SK-N-SH (cell line): Measurements from ENCODE around the gene ZMIZ2. TPM values are rescaled to one million over a fixed set of nuclear protein-coding genes. Genes with fewer than 3 reads are reported as not detected.

Experiments used
- CTCF ChIA-PET: fragments of 300-600, 350-600 bp; formaldehyde crosslinking; extraction: SDS; loops from one replicate; lab custom pipeline; 2021; lab: Yijun Ruan, JAX
- POLR2A ChIA-PET: fragments of 350-600 bp; sonication (Branson Sonifier 250); formaldehyde crosslinking; extraction: SDS; loops from one replicate; lab custom pipeline; 2020; ENCODE audit warnings: antibody characterized with exemption, inconsistent platforms; lab: Yijun Ruan, JAX
- DNase-seq: peaks from one replicate; pipeline ENCODE4 v3.0.0; 2012
- H2AFZ ChIP-seq: fragments of 200-600 bp; sonication (generic); 2 replicates; pipeline ENCODE4 v1.8.1; 2016; ENCODE audit warnings: antibody characterized with exemption, mild to moderate bottlenecking, low read depth
- H3F3A ChIP-seq: fragments of 200-600 bp; sonication (generic); replicated peaks from 2 replicates; pipeline ENCODE3; 2016; ENCODE audit warnings: antibody characterized with exemption, mild to moderate bottlenecking; ENCODE audit not compliant: insufficient read depth
- H3K27ac ChIP-seq, 2 experiments: fragments of 200-500 bp in 1 of 2; fragments of 200-600 bp in 1 of 2; sonication (Bioruptor generic) in 1 of 2; sonication (generic), shearing (Covaris generic) in 1 of 2; 2 replicates each; pipeline versions ENCODE4 v1.5.1 to v1.6.1; 2014 to 2016; ENCODE audit warnings: low read depth in 2 of 2, inconsistent platforms in 1 of 2, low read length in 1 of 2, mild to moderate bottlenecking in 1 of 2, mixed read lengths in 1 of 2
- H3K27me3 ChIP-seq: fragments of 200-600 bp; sonication (generic), shearing (Covaris generic); 2 replicates; pipeline ENCODE4 v1.6.1; 2016; ENCODE audit warnings: mixed run types; ENCODE audit not compliant: insufficient read depth
- H3K36me3 ChIP-seq, 2 experiments: fragments of 200-500 bp in 1 of 2; fragments of 200-600 bp in 1 of 2; sonication (Bioruptor generic) in 1 of 2; sonication (generic) in 1 of 2; replicated peaks in 1 of 2; 2 replicates each; pipeline versions ENCODE3 to v1.5.1; 2014 to 2016; ENCODE audit warnings: low read length in 1 of 2, mild to moderate bottlenecking in 1 of 2; ENCODE audit not compliant: insufficient read depth in 2 of 2, control insufficient read depth in 1 of 2
- H3K4me1 ChIP-seq, 2 experiments: fragments of 200-500 bp in 1 of 2; fragments of 200-600 bp in 1 of 2; sonication (Bioruptor generic) in 1 of 2; sonication (generic), shearing (Covaris generic) in 1 of 2; 2 replicates each; pipeline versions ENCODE4 v1.5.1 to v1.6.1; 2014 to 2016; ENCODE audit warnings: low read depth in 1 of 2, low read length in 1 of 2, mixed run types in 1 of 2; ENCODE audit not compliant: insufficient read depth in 2 of 2, control insufficient read depth in 1 of 2
- H3K4me2 ChIP-seq: fragments of 200-600 bp; sonication (generic), shearing (Covaris generic); 2 replicates; pipeline ENCODE4 v1.6.1; 2017; ENCODE audit warnings: mixed run types
- H3K4me3 ChIP-seq, 2 experiments: fragments of 200-500 bp in 1 of 2; fragments of 200-600 bp in 1 of 2; sonication (Bioruptor generic) in 1 of 2; sonication (generic), shearing (Covaris generic) in 1 of 2; 2 replicates each; pipeline versions ENCODE4 v1.5.1 to v1.8.1; 2014 to 2016; ENCODE audit warnings: low read depth in 2 of 2, inconsistent platforms in 1 of 2, low read length in 1 of 2, mild to moderate bottlenecking in 1 of 2, mixed read lengths in 1 of 2, moderate library complexity in 1 of 2
- H3K79me2 ChIP-seq: fragments of 200-600 bp; sonication (generic); 2 replicates; pipeline ENCODE4 v1.8.1; 2017; ENCODE audit warnings: mild to moderate bottlenecking; ENCODE audit not compliant: insufficient read depth
- H3K9ac ChIP-seq: fragments of 200-600 bp; sonication (generic); 2 replicates; pipeline ENCODE4 v1.6.1; 2017; ENCODE audit warnings: mixed run types
- H3K9me2 ChIP-seq: fragments of 200-600 bp; sonication (generic); 2 replicates; pipeline ENCODE4 v1.6.1; 2017; ENCODE audit warnings: mixed run types
- H3K9me3 ChIP-seq: fragments of 200-600 bp; sonication (generic); 2 replicates; pipeline ENCODE4 v1.6.1; 2017; ENCODE audit warnings: mixed run types, mild to moderate bottlenecking, moderate library complexity
- H4K20me1 ChIP-seq: fragments of 200-600 bp; sonication (generic); 2 replicates; pipeline ENCODE4 v1.6.1; 2017; ENCODE audit warnings: mild to moderate bottlenecking, mixed run types; ENCODE audit not compliant: insufficient read depth
- CHD2 ChIP-seq: fragments of 150-350 bp; IDR thresholded peaks from 2 replicates; pipeline ENCODE4 v1.6.1; 2018; ENCODE audit warnings: low read length; ENCODE audit not compliant: partially characterized antibody
- ELF1 ChIP-seq: IDR thresholded peaks from 2 replicates; pipeline ENCODE4 v1.4.0; 2012
- EZH2phosphoT487 ChIP-seq: fragments of 200-600 bp; sonication (generic); IDR thresholded peaks from 2 replicates; pipeline ENCODE4 v1.6.1; 2017; ENCODE audit warnings: low read depth, mixed run types, mild to moderate bottlenecking, antibody characterized with exemption, moderate library complexity, borderline replicate concordance
- FOSL2 ChIP-seq: IDR thresholded peaks from 2 replicates; pipeline ENCODE4 v1.4.0; 2012; ENCODE audit warnings: low read depth, mild to moderate bottlenecking, moderate library complexity, borderline replicate concordance
- FOXJ3 ChIP-seq: sonication (generic); formaldehyde crosslinking; IDR thresholded peaks from 2 replicates; pipeline ENCODE4 v1.5.1; 2020; ENCODE audit warnings: mild to moderate bottlenecking, missing genetic modification reagents
- FOXM1 ChIP-seq: IDR thresholded peaks from 2 replicates; pipeline ENCODE4 v1.4.0; 2012; ENCODE audit warnings: low read depth, mild to moderate bottlenecking
- NFIC ChIP-seq: IDR thresholded peaks from 2 replicates; pipeline ENCODE4 v1.4.0; 2012; ENCODE audit warnings: borderline replicate concordance
- POLR2AphosphoS5 ChIP-seq: IDR thresholded peaks from 2 replicates; pipeline ENCODE4 v1.6.1; 2012; ENCODE audit warnings: low read depth, low read length
- RCOR1 ChIP-seq: fragments of 150-350 bp; IDR thresholded peaks from 2 replicates; pipeline ENCODE4 v1.6.1; 2017; ENCODE audit warnings: antibody characterized with exemption, low read length
- TCF12 ChIP-seq: IDR thresholded peaks from 2 replicates; pipeline ENCODE4 v1.4.0; 2012
- WGBS: methylation state at CpG from one replicate; pipeline ENCODE4 v1.1.6; 2017; ENCODE audit warnings: low lambda C conversion rate; 5-methylcytosine and 5-hydroxymethylcytosine counted together
- polyA plus RNA-seq, 3 experiments: library from polyadenylated mRNA; depleted of rRNA; stranded (reverse); fragments of >200 nt; gene quantifications; 2 replicates each; pipeline ENCODE4 v1.2.3, GENCODE V29; 2012
- TF ChIP-seq, protein P1 (sequence below): fragments of 150-350 bp; IDR thresholded peaks from 2 replicates; pipeline ENCODE4 v1.6.1; 2017; ENCODE audit warnings: antibody characterized with exemption, low read length, low read depth, borderline replicate concordance
- TF ChIP-seq, protein P2 (sequence below): fragments of 150-350 bp; IDR thresholded peaks from 2 replicates; pipeline ENCODE4 v1.6.1; 2016; ENCODE audit warnings: mild to moderate bottlenecking, low read depth, low read length
- TF ChIP-seq, protein P3 (sequence below): IDR thresholded peaks from 2 replicates; pipeline ENCODE4 v1.6.1; 2012; ENCODE audit warnings: mild to moderate bottlenecking, low read depth, low read length, moderate library complexity
- TF ChIP-seq, protein P4 (sequence below): IDR thresholded peaks from 2 replicates; pipeline ENCODE4 v1.4.0; 2012; ENCODE audit warnings: low read depth
- TF ChIP-seq, protein P5 (sequence below): fragments of 200-600 bp; sonication (generic); IDR thresholded peaks from 2 replicates; pipeline ENCODE4 v1.6.1; 2017; ENCODE audit warnings: antibody characterized with exemption, mild to moderate bottlenecking, moderate library complexity

The ZMIZ2 gene
- polyA plus RNA-seq, 1 of the 3 experiments (the other 2 are of a cell fraction) = 18.1 TPM

DNA sequence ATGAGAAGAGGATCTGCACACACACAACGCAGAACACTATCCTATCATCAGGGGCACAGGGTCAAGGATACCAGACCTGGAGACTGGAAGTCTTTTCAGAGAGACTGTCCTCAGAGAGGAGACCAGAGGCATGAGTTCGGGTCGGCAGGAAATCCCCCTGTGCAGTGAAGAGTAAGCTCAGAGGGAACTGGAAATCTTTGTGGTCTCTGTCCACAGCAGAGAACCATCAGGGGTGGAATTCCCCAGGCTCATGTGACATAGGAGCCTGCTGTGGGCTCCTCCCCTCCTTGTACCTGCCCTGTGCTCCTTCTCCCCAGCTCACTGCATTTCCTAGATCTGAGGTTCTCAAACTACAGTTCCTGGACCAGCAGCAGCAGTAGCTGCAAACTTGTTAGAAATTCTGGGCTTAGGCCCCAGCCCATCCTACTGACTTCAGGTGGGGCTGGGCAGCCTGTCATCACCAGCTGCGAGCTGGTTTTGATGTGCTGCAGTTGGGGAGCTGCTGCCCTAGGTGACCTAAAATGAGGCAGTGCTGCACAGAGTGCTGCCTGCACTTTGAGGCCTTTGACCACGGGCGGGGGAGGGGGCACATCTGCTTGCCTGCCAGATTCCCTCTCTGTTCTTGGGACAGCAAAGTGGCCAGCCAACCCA is 2.4 kb downstream of the ZMIZ2 start (continued):
- TF ChIP-seq, protein P1, sequence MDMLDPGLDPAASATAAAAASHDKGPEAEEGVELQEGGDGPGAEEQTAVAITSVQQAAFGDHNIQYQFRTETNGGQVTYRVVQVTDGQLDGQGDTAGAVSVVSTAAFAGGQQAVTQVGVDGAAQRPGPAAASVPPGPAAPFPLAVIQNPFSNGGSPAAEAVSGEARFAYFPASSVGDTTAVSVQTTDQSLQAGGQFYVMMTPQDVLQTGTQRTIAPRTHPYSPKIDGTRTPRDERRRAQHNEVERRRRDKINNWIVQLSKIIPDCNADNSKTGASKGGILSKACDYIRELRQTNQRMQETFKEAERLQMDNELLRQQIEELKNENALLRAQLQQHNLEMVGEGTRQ = no peak
- TF ChIP-seq TCF12 = no peak
- no peak for TF ChIP-seq RCOR1
- TF ChIP-seq, protein P2, sequence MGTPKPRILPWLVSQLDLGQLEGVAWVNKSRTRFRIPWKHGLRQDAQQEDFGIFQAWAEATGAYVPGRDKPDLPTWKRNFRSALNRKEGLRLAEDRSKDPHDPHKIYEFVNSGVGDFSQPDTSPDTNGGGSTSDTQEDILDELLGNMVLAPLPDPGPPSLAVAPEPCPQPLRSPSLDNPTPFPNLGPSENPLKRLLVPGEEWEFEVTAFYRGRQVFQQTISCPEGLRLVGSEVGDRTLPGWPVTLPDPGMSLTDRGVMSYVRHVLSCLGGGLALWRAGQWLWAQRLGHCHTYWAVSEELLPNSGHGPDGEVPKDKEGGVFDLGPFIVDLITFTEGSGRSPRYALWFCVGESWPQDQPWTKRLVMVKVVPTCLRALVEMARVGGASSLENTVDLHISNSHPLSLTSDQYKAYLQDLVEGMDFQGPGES = no peak
- TF ChIP-seq FOXJ3 (CRISPR knock-in tag) = no peak
- no peak for TF ChIP-seq EZH2phosphoT487
- no peak for TF ChIP-seq CHD2

DNA sequence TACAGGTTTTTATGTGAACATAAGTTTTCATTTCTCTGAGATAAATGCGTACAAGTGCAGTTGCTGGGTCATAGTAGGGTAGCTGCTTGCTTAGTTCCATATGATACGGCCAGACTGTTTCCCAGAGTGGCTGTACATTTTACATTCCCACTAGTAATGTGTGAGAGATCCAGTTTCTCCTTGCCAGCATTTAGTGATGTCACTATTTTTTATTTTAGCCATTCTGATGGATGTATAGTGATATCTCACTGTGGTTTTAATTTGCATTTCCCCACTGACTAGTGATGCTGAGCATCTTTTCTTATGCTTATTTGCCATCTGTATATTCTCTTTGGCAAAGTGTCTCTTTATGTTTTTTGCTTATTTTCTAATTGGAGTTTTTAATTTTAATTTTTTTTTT is 4.2 kb downstream of the ZMIZ2 start:
- H3K79me2 ChIP-seq = peaks cover 69% of the 10 kb centered on the region
- CTCF ChIA-PET = no interaction called here

DNA sequence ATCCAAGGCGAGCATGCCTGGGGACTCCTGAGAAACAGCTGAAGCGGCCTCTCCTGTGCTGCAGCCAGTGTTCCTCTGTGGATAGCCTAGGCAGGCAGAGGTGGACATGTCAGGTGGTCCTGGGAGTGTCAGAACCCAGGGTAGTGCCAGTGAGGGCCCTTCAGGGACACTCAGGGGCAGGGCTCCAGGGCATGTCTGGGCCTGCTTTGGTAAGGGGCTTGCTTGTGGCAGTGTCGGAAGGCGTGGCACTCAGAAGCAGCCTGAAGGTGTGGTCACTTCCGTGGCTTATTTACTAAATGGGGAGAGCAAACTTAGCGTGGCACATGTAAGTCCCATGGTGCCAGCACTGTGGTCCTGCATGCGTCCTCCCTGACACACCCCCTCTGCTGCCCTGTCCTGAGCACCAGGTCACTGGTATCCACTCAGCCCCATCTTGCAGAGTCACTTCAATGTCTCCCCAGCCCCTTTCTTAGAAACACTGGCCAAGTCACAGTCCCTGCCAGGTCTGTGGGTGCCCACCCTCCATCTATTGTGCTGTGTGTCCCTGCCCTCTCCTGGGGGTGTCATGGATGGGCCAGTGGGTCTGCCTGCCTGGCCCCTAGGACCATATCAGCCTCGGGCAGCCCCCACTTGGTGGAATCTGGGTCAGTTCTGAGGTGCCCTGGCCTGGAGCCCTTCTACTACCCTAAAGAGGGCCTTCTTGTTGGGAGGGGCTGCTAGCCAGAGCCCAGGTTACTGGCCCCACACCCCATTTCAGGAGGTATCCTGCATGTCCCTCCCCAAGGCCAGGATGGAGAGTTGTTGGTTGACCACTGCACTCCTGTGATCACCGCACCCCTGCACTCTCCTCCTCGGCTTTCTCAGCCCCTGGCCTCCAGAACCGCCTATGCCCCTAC is 6.4 kb downstream of the ZMIZ2 start:
- no peaks in the 10 kb centered on the region for H3K9me2 ChIP-seq
- H3K4me3 ChIP-seq = no peak overlapping the region
- no peak overlapping the region for H2AFZ ChIP-seq
- peak overlapping the region in 1 of 2 experiments; percentile 24; a peak in 1 of 4 replicates for H3K27ac ChIP-seq
- no peak overlapping the region for H3K9ac ChIP-seq
- 97% methylated on average over 10 of the region's 11 CpGs for WGBS
- no peaks in the 10 kb centered on the region for H3F3A ChIP-seq
- H4K20me1 ChIP-seq = peaks cover 32% of the 10 kb centered on the region
- no peak for DNase-seq
- POLR2A ChIA-PET = no interaction called here
- H3K9me3 ChIP-seq = no peaks in the 10 kb centered on the region
- peaks cover 0 to 38% of the 10 kb centered on the region in 2 experiments; a peak in 2 of 4 replicates for H3K4me1 ChIP-seq
- peaks cover 57% of the 10 kb centered on the region for H3K79me2 ChIP-seq
- CTCF ChIA-PET = interaction anchor here (1.1 kb wide), 1 partner anchor 382 kb away, joined by 3 read pairs; no protein-coding TSS in a partner anchor
- no peaks in the 10 kb centered on the region for H3K27me3 ChIP-seq
- no peak overlapping the region for H3K4me2 ChIP-seq
- peaks cover 29 to 30% of the 10 kb centered on the region in 2 experiments for H3K36me3 ChIP-seq
- TF ChIP-seq FOXM1 = no peak
- no peak for TF ChIP-seq NFIC
- no peak for TF ChIP-seq POLR2AphosphoS5
- TF ChIP-seq, protein P3, sequence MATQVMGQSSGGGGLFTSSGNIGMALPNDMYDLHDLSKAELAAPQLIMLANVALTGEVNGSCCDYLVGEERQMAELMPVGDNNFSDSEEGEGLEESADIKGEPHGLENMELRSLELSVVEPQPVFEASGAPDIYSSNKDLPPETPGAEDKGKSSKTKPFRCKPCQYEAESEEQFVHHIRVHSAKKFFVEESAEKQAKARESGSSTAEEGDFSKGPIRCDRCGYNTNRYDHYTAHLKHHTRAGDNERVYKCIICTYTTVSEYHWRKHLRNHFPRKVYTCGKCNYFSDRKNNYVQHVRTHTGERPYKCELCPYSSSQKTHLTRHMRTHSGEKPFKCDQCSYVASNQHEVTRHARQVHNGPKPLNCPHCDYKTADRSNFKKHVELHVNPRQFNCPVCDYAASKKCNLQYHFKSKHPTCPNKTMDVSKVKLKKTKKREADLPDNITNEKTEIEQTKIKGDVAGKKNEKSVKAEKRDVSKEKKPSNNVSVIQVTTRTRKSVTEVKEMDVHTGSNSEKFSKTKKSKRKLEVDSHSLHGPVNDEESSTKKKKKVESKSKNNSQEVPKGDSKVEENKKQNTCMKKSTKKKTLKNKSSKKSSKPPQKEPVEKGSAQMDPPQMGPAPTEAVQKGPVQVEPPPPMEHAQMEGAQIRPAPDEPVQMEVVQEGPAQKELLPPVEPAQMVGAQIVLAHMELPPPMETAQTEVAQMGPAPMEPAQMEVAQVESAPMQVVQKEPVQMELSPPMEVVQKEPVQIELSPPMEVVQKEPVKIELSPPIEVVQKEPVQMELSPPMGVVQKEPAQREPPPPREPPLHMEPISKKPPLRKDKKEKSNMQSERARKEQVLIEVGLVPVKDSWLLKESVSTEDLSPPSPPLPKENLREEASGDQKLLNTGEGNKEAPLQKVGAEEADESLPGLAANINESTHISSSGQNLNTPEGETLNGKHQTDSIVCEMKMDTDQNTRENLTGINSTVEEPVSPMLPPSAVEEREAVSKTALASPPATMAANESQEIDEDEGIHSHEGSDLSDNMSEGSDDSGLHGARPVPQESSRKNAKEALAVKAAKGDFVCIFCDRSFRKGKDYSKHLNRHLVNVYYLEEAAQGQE = no peak
- TF ChIP-seq, protein P4, sequence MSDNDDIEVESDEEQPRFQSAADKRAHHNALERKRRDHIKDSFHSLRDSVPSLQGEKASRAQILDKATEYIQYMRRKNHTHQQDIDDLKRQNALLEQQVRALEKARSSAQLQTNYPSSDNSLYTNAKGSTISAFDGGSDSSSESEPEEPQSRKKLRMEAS = no peak
- no peak for TF ChIP-seq CHD2
- TF ChIP-seq, protein P5, sequence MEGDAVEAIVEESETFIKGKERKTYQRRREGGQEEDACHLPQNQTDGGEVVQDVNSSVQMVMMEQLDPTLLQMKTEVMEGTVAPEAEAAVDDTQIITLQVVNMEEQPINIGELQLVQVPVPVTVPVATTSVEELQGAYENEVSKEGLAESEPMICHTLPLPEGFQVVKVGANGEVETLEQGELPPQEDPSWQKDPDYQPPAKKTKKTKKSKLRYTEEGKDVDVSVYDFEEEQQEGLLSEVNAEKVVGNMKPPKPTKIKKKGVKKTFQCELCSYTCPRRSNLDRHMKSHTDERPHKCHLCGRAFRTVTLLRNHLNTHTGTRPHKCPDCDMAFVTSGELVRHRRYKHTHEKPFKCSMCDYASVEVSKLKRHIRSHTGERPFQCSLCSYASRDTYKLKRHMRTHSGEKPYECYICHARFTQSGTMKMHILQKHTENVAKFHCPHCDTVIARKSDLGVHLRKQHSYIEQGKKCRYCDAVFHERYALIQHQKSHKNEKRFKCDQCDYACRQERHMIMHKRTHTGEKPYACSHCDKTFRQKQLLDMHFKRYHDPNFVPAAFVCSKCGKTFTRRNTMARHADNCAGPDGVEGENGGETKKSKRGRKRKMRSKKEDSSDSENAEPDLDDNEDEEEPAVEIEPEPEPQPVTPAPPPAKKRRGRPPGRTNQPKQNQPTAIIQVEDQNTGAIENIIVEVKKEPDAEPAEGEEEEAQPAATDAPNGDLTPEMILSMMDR = no peak
- no peak for TF ChIP-seq ELF1
- no peak for TF ChIP-seq RCOR1

More for the DNA sequence above, 4.2 kb downstream of the ZMIZ2 start:
- Histone ChIP-seq H3K4me2 (no peak overlapping the region), H3K36me3 (peaks cover 14 to 18% of the 10 kb centered on the region in 2 experiments), H3K9me2 (no peaks in the 10 kb centered on the region), H3F3A (no peaks in the 10 kb centered on the region), H4K20me1 (peaks cover 43% of the 10 kb centered on the region), H3K9me3 (no peaks in the 10 kb centered on the region), H2AFZ (no peak overlapping the region), H3K27ac (no peak overlapping the region), H3K4me1 (peaks cover 2 to 47% of the 10 kb centered on the region in 2 experiments; a peak in 3 of 4 replicates), H3K4me3 (no peak overlapping the region), H3K9ac (no peak overlapping the region), H3K27me3 (no peaks in the 10 kb centered on the region)
- TF ChIP-seq EZH2phosphoT487 = no peak
- no peak for TF ChIP-seq FOSL2
- POLR2A ChIA-PET = no interaction called here
- 90% methylated on average over 2 of the region's 2 CpGs for WGBS
- DNase-seq = no peak
